GM23248 (cell line): ENCODE data around the gene TMEM203. TPM values are rescaled to one million over a fixed set of nuclear protein-coding genes. Genes with fewer than 3 reads are reported as not detected.
"Not testable (repeated sequence)": the region's sequence is repeated elsewhere in the genome, so short reads cannot be mapped to it uniquely, and the experiment has no call there.

Experiments used
- DNase-seq: peaks from one replicate; pipeline ENCODE4 v3.0.0-alpha.2; 2015
- H2AFZ ChIP-seq: fragments of 200-600 bp; sonication (generic); 2 replicates; pipeline ENCODE4 v1.6.1; 2016; ENCODE audit warnings: antibody characterized with exemption
- H3F3A ChIP-seq: fragments of 200-600 bp; sonication (generic); 2 replicates; pipeline ENCODE4 v1.6.1; 2016; ENCODE audit warnings: mild to moderate bottlenecking, antibody characterized with exemption, mixed run types; ENCODE audit not compliant: insufficient read depth
- H3K27ac ChIP-seq: fragments of 200-600 bp; sonication (generic); 2 replicates; pipeline ENCODE4 v1.5.1; 2016; ENCODE audit warnings: mild to moderate bottlenecking
- H3K27me3 ChIP-seq: fragments of 200-600 bp; sonication (generic); replicated peaks from 2 replicates; pipeline ENCODE4 v1.6.1; 2016; ENCODE audit warnings: mild to moderate bottlenecking; ENCODE audit not compliant: insufficient read depth
- H3K36me3 ChIP-seq: fragments of 200-600 bp; sonication (generic); 2 replicates; pipeline ENCODE4 v1.6.1; 2016; ENCODE audit warnings: low read depth, mild to moderate bottlenecking
- H3K4me1 ChIP-seq: fragments of 200-600 bp; sonication (generic); 2 replicates; pipeline ENCODE4 v1.6.1; 2016; ENCODE audit warnings: mild to moderate bottlenecking; ENCODE audit not compliant: insufficient read depth
- H3K4me2 ChIP-seq: fragments of 200-600 bp; sonication (generic); one replicate; pipeline ENCODE4 v1.6.1; 2016; ENCODE audit warnings: mild to moderate bottlenecking; ENCODE audit not compliant: unreplicated experiment
- H3K4me3 ChIP-seq: fragments of 200-600 bp; sonication (generic); 2 replicates; pipeline ENCODE4 v1.5.1; 2016; ENCODE audit warnings: mild to moderate bottlenecking
- H3K79me2 ChIP-seq: fragments of 200-600 bp; sonication (generic); 2 replicates; pipeline ENCODE4 v1.6.1; 2016; ENCODE audit warnings: mild to moderate bottlenecking; ENCODE audit not compliant: insufficient read depth
- H3K9ac ChIP-seq: fragments of 200-600 bp; sonication (generic); 2 replicates; pipeline ENCODE4 v1.6.1; 2016; ENCODE audit warnings: mild to moderate bottlenecking
- H3K9me2 ChIP-seq: fragments of 200-600 bp; sonication (generic); 2 replicates; pipeline ENCODE4 v1.6.1; 2016; ENCODE audit warnings: mixed run types, mild to moderate bottlenecking, moderate library complexity; ENCODE audit not compliant: insufficient read depth
- H3K9me3 ChIP-seq: fragments of 200-600 bp; sonication (generic); one replicate; pipeline ENCODE4 v1.6.1; 2017; ENCODE audit warnings: low read depth
- H4K20me1 ChIP-seq: fragments of 200-600 bp; sonication (generic); 2 replicates; pipeline ENCODE4 v1.6.0; 2016; ENCODE audit not compliant: insufficient read depth
- EZH2 ChIP-seq: fragments of 200-600 bp; sonication (generic); IDR thresholded peaks from 2 replicates; pipeline ENCODE4 v1.6.1; 2018; ENCODE audit warnings: antibody characterized with exemption, mild to moderate bottlenecking; ENCODE audit not compliant: insufficient read depth, poor library complexity, severe bottlenecking
- EZH2phosphoT487 ChIP-seq: fragments of 200-600 bp; sonication (generic); IDR thresholded peaks from 2 replicates; pipeline ENCODE4 v1.6.1; 2018; ENCODE audit warnings: antibody characterized with exemption, moderate library complexity, mild to moderate bottlenecking, low read depth; ENCODE audit not compliant: insufficient read depth
- WGBS, 2 experiments: methylation state at CpG; one replicate each; pipeline ENCODE4 v1.1.6; 2015 to 2017; ENCODE audit warnings: low lambda C conversion rate in 2 of 2, low coverage in 1 of 2; ENCODE audit errors: missing lambda C conversion rate in 2 of 2; 5-methylcytosine and 5-hydroxymethylcytosine counted together
- in situ Hi-C: fragments of 300-500 bp; cut with MboI; formaldehyde crosslinking; loops from 2 replicates; pipeline ENCODE4 v1.15.0; 2020
- polyA plus RNA-seq: library from polyadenylated mRNA; unstranded; fragments of >200 nt; fragmentation: Nextera tagmentation; extraction: Ambion mirVana; gene quantifications from 2 replicates; pipeline ENCODE4 v1.2.1, GENCODE V29; 2016
- total RNA-seq: library from RNA; depleted of rRNA; stranded (reverse); fragments of >200 nt; shearing (Covaris generic); gene quantifications from 2 replicates; pipeline ENCODE4 v1.2.3, GENCODE V29; 2014

TMEM203 gene
- total and polyA plus RNA-seq, 2 experiments from 2014 or later, result 46.9 to 52.9 TPM

GRCh38 chr9:137244486-137245449, 39.3 kb upstream of the TMEM203 start:
- DNase-seq, result peak; percentile 36
- in situ Hi-C loops, result no loop called here
- peaks cover 18% of the 10 kb centered on the region for H3K36me3 ChIP-seq
- no peak overlapping the region for H3K9ac ChIP-seq
- H3K79me2 ChIP-seq, result peaks cover 31% of the 10 kb centered on the region
- no peak overlapping the region for H3K4me3 ChIP-seq
- 34 to 37% methylated on average over 36 of the region's 36 CpGs for WGBS, 2 experiments
- peaks cover 22% of the 10 kb centered on the region for H3F3A ChIP-seq
- H3K9me3 ChIP-seq, result no peaks in the 10 kb centered on the region
- TF ChIP-seq EZH2phosphoT487, result no peak
- H4K20me1 ChIP-seq, result peaks cover 19% of the 10 kb centered on the region; the same call in 1 of the 2 replicates
- no peak overlapping the region for H3K4me2 ChIP-seq
- H3K27me3 ChIP-seq, result no peaks in the 10 kb centered on the region
- no peaks in the 10 kb centered on the region for H3K9me2 ChIP-seq
- H2AFZ ChIP-seq, result no peak overlapping the region
- H3K27ac ChIP-seq, result no peak overlapping the region
- peaks cover 13% of the 10 kb centered on the region; the same call in 1 of the 2 replicates for H3K4me1 ChIP-seq

- WGBS, 2 experiments, result 61 to 70% methylated on average over 15 of the region's 15 CpGs
- H3F3A ChIP-seq, result peaks cover 22% of the 10 kb centered on the region
- H3K4me1 ChIP-seq, result peaks cover 13% of the 10 kb centered on the region; the same call in 1 of the 2 replicates
- no peaks in the 10 kb centered on the region for H3K9me3 ChIP-seq
- H3K9ac ChIP-seq, result peak overlapping the region; percentile 23; the same call in 1 of the 2 replicates
- H3K9me2 ChIP-seq, result no peaks in the 10 kb centered on the region
- H3K27me3 ChIP-seq, result no peaks in the 10 kb centered on the region
- H3K4me2 ChIP-seq, result no peak overlapping the region
- H3K27ac ChIP-seq, result no peak overlapping the region
- peaks cover 41% of the 10 kb centered on the region for H3K79me2 ChIP-seq
- peak; percentile 48 for DNase-seq
- in situ Hi-C loops, result no loop called here
- TF ChIP-seq EZH2, result no peak
- no peak for TF ChIP-seq EZH2phosphoT487
- H3K4me3 ChIP-seq, result peak overlapping the region; percentile 84; the same call in 1 of the 2 replicates
- peaks cover 18% of the 10 kb centered on the region for H3K36me3 ChIP-seq
- H4K20me1 ChIP-seq, result peaks cover 19% of the 10 kb centered on the region; the same call in 1 of the 2 replicates
- H2AFZ ChIP-seq, result no peak overlapping the region
Measured at GRCh38 chr9:137243626-137244485, 38.4 kb upstream of the TMEM203 start.

GRCh38 chr9:137243266-137243625, 37.8 kb upstream of the TMEM203 start:
- DNase-seq, H3K9me3 ChIP-seq, H3K9me2 ChIP-seq, H2AFZ ChIP-seq, in situ Hi-C loops, H3K27ac ChIP-seq, H3K27me3 ChIP-seq, H3K4me2 ChIP-seq: not testable (repeated sequence)
- Histone ChIP-seq H3F3A (peaks cover 22% of the 10 kb centered on the region), H3K4me3 (peak overlapping the region; percentile 84; the same call in 1 of the 2 replicates), H3K9ac (peak overlapping the region; percentile 23; the same call in 1 of the 2 replicates), H3K4me1 (peaks cover 13% of the 10 kb centered on the region; the same call in 1 of the 2 replicates), H4K20me1 (peaks cover 19% of the 10 kb centered on the region; the same call in 1 of the 2 replicates), H3K36me3 (peaks cover 18% of the 10 kb centered on the region), H3K79me2 (peaks cover 47% of the 10 kb centered on the region)
- WGBS, 2 experiments, result 85 to 87% methylated on average over 18 of the region's 18 CpGs
